Measurements from ENCODE around the gene L3MBTL1. TPM values are rescaled to one million over a fixed set of nuclear protein-coding genes. Genes with fewer than 3 reads are reported as not detected.

The L3MBTL1 gene
- total and polyA plus RNA-seq, 3 donors from 2014 or later: 16.9 to 68.1 (median 64.5) TPM

DNA sequence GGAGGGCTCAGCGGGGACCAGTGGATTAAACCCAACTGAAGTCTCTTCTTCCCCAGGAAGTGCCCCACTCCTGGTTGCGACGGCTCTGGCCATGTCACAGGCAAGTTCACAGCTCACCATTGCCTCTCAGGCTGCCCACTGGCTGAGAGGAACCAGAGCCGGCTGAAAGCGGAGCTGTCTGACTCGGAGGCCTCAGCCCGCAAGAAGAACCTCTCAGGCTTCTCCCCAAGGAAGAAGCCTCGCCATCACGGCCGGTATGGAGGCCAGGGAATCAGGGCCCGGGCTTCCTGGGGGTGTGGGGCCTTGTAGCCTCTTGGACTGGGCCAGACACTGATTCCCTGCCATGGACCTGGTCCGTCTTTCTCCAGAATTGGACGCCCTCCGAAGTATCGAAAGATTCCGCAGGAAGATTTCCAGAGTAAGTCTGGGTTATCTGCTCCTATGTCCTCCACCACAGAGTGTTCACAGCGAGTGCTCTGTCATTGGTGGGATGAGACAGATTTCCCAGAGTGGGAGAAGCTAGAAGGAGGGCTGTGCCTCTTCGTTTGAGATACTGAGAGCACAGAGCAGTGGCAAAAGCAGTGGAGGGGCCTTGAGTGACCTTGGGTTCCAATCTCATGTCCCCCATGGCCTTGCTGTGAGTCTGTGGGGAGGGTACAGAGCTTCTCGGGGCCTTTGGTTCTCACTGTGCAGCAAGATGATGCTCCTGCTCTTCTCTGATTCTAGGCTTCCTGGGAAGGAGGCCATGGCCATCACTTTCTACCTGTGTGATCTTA lies 28.7 kb downstream of the L3MBTL1 start:
- Histone ChIP-seq H3K36me3 (ENCODE audit: low read depth, missing control alignments) (no peaks in the 10 kb centered on the region), H3K27me3 (no peaks in the 10 kb centered on the region), H3K4me3 (no peak overlapping the region), H3K9me3 (no peaks in the 10 kb centered on the region), H3K4me1 (peaks cover 4% of the 10 kb centered on the region), H3K27ac (no peak overlapping the region)
- TF ChIP-seq CTCF (IDR thresholded peaks at IDR 0.05): no peak
- no peak for TF ChIP-seq POLR2A (IDR thresholded peaks at IDR 0.05)
- intact Hi-C loops (cut with DNase I; ENCODE audit: low total_unique reads): no loop called here
- no peak for DNase-seq
- WGBS, 2 donors: 63 to 79% methylated on average over 8 to 19 of the region's 19 CpGs

GRCh38 chr20:43536817-43537440 lies 29.4 kb downstream of the L3MBTL1 start:
- DNase-seq: peak; percentile 59

DNA sequence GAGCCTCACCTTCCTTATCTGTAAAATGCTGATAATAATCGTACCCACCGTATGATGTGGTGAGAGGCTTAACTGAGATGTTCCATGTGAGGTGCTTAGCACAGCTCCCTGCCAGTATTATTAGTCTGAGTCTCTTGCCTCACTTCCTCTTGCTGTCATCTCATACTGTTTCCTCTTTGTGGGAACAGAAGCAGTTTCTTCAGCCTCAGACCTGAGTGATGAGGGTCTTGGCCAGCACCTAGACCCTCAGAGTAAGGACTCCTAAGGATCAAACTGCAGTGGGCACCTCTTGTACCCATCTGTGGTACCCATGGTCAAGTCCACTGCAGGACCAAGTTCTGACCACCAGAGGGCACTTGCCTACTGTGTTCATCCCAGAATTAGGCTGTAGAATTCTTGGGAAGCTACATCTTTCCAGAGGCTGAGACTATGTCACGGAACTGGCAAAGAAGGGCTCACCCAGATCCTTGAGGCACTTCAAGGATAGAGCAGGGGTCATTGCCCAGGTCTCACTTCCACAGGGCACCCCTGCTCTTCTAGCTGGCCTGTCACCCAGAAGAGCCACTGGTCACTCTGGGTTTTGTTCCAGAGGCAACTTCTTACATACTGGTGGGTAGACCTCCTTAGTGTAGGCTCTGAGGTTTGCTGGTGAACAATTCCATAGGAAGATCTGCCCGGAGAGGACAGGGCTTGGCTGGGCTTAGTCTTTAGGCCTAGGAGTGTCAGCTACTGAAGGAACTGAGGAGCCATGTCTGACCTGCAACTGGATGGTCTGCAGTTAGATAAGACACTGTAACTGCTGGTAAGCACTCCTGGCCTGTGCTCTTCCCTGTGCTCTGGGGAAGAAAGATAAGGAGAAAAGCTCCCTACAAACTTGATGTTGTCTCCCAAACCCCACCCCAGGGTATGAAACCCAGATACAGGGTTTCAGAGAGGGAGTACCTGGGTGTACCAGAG lies 30.7 kb downstream of the L3MBTL1 start:
- no peaks in the 10 kb centered on the region for H3K36me3 ChIP-seq (ENCODE audit: low read depth, missing control alignments)
- H3K27ac ChIP-seq: no peak overlapping the region
- peak; percentile 90 for DNase-seq
- TF ChIP-seq POLR2A (IDR thresholded peaks at IDR 0.05) (no peak), CTCF (IDR thresholded peaks at IDR 0.05) (peak; percentile 89 to 90 (median 90))
- peaks cover 4% of the 10 kb centered on the region for H3K4me1 ChIP-seq
- no peaks in the 10 kb centered on the region for H3K9me3 ChIP-seq
- no peaks in the 10 kb centered on the region for H3K27me3 ChIP-seq
- no peak overlapping the region for H3K4me3 ChIP-seq
- WGBS, 2 donors: 49 to 55% methylated on average over 3 to 4 of the region's 4 CpGs
- intact Hi-C loops (cut with DNase I; ENCODE audit: low total_unique reads): no loop called here

More at GRCh38 chr20:43536817-43537440, 29.4 kb downstream of the L3MBTL1 start:
- no peaks in the 10 kb centered on the region for H3K9me3 ChIP-seq
- intact Hi-C loops (cut with DNase I; ENCODE audit: low total_unique reads): no loop called here
- H3K36me3 ChIP-seq (ENCODE audit: low read depth, missing control alignments): no peaks in the 10 kb centered on the region
- H3K27ac ChIP-seq: no peak overlapping the region
- no peaks in the 10 kb centered on the region for H3K27me3 ChIP-seq
- no peak for TF ChIP-seq CTCF (IDR thresholded peaks at IDR 0.05)
- TF ChIP-seq POLR2A (IDR thresholded peaks at IDR 0.05): no peak
- no peak overlapping the region for H3K4me3 ChIP-seq
- peaks cover 4% of the 10 kb centered on the region for H3K4me1 ChIP-seq
- 52 to 65% methylated on average over 2 of the region's 2 CpGs for WGBS, 2 donors

DNA sequence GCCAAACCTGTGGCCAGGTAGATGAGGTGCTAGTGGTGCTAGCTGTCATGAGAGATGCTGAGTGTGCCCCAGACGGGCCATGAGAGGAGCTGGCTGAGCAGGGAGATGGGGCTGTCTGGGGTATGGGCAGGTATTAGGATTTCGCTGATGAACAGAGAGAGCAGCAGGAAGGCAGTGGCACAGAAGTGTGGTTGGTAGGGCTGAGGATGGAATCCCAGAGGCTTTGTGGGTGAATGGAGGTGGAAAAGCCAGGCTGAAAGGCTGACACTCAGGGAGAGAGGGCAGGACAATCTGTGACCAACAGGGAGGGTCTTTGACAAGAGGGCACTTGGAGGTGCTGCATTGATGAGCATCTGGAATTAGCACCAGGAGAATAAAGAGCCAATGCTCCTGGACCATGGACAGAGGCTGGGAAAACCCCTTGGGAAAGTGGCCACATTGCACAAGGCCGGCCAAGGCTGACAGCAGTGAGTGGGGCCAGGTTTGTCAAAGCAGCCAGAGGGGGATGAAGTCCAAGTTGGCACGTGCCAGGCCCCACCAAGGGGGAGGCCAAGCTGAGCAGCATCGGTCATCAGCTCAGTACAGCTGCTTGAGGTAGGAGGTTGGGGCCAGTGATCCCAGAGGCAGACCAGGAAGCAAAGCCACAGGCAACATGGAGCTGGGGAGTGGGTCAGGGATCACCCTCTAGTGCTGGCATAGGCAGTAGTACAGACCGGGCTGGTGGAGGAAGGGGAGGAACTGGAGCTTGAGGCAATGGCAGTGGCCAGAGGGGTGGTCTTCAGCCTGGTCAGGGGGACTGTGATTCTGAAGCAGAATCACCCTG lies 31.6 kb downstream of the L3MBTL1 start:
- no peak overlapping the region for H3K27ac ChIP-seq
- H3K4me3 ChIP-seq: no peak overlapping the region
- H3K9me3 ChIP-seq: no peaks in the 10 kb centered on the region
- TF ChIP-seq POLR2A (IDR thresholded peaks at IDR 0.05) (no peak), CTCF (IDR thresholded peaks at IDR 0.05) (no peak)
- DNase-seq: no peak
- 66 to 77% methylated on average over 6 of the region's 6 CpGs for WGBS, 2 donors
- H3K4me1 ChIP-seq: peaks cover 4% of the 10 kb centered on the region
- intact Hi-C loops (cut with DNase I; ENCODE audit: low total_unique reads): no loop called here
- no peaks in the 10 kb centered on the region for H3K36me3 ChIP-seq (ENCODE audit: low read depth, missing control alignments)
- no peaks in the 10 kb centered on the region for H3K27me3 ChIP-seq

Measured in testis (tissue), 3 donors.